ENCODE data around the gene C1QL3.

Gene C1QL3

DNA sequence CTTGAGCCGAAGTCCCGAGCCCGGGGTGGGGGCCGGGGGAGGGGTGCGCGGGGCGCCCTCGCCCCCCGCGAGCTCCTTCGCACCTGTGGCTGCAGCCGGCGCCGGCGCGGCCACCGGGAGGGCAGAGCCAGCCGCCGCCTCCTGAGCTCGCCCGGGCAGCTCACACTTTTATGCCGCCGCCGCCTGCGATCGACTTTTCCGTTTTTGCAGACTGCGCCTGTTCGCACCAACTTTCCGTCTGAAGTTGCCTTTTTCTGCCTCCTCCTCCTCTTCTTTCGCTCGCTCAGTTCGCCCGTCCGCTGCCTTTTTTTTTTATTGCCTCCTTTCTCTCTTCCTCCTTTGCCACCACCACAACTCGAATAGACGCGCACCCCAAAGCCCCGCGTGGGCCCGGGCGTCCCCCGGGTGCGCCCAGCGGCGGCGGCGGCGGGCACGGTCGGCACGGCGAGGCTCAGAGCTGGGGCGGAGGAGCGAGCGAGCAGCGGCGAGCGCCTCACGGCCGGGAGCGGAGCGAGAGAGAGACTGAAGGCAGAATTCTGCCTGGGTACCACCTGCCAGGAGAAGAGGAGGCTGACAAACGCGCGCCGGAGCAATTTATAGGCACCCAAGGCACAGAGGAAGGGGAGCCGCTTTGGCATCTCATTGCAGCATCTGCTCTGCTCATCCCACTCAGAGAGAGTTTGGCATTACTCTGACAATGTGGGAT lies at the start of gene C1QL3:
C1QL3 (minus strand) TSS at position 569 of the 706 bp plus-strand sequence. CDS start 814 bp downstream, outside the sequence.
- Histone ChIP-seq H3K79me2 (ENCODE audit: insufficient read depth, low read length) (no peaks in the 10 kb centered on the region), H4K20me1 (ENCODE audit: insufficient read depth, low read length) (no peaks in the 10 kb centered on the region), H3K27ac (ENCODE audit: low read length) (no peak within 1 kb of the TSS), H3K36me3 (ENCODE audit: insufficient read depth, low read length) (peaks cover 9% of the 10 kb centered on the region), H3K4me2 (ENCODE audit: insufficient read depth, low read length) (no peak within 1 kb of the TSS), H3K27me3 (ENCODE audit: insufficient read depth, low read length, poor library complexity) (no peaks in the 10 kb centered on the region), H3K9ac (ENCODE audit: low read depth, low read length) (no peak within 1 kb of the TSS), H3K9me3 (ENCODE audit: insufficient read depth, low read length, severe bottlenecking) (no peaks in the 10 kb centered on the region), H3K4me1 (ENCODE audit: insufficient read depth, low read length) (no peaks in the 10 kb centered on the region), H2AFZ (ENCODE audit: low read depth, low read length) (no peak within 1 kb of the TSS), H3K4me3 (ENCODE audit: low read depth in 1 of 2, low read length in 2 of 2) (no peak within 1 kb of the TSS)
- DNase-seq (no peak), ATAC-seq (ENCODE audit: insufficient read depth, low read depth) (no peak)
- no peak for TF ChIP-seq EZH2 (IDR thresholded peaks at IDR 0.05; ENCODE audit: borderline replicate concordance, low read depth, low read length, severe bottlenecking)
- TF ChIP-seq CTCF (IDR thresholded peaks at IDR 0.05; ENCODE audit: borderline replicate concordance, extremely low read depth, low read length, poor library complexity, severe bottlenecking), result no peak

DNA sequence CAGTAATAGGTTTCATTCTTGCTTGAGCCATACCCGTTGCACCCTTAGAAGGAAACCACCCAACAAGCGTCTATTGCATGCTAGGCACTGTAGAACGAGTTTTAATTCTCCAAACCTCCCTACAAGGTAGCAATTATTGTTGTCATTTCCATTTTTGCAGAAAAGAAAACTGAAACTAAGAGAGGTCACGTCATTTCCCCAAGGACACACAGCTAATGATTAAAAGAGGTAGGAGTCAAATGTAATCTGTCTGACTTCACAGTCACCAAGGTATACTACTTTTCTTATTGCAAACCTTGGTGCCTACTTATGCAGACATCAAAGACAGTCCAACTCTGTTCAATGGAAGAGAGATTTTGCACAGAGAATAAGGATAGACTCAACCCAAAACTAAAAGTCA lies 49.1 kb upstream of the C1QL3 start:
- DNase-seq (no peak), ATAC-seq (ENCODE audit: insufficient read depth, low read depth) (no peak)
- H3K36me3 ChIP-seq (ENCODE audit: insufficient read depth, low read length), result no peaks in the 10 kb centered on the region
- no peaks in the 10 kb centered on the region for H3K27me3 ChIP-seq (ENCODE audit: insufficient read depth, low read length, poor library complexity)
- no peaks in the 10 kb centered on the region for H3K9me3 ChIP-seq (ENCODE audit: insufficient read depth, low read length, severe bottlenecking)
- no peak overlapping the region for H3K4me3 ChIP-seq (ENCODE audit: low read depth in 1 of 2, low read length in 2 of 2)
- H3K79me2 ChIP-seq (ENCODE audit: insufficient read depth, low read length), result no peaks in the 10 kb centered on the region
- H3K4me2 ChIP-seq (ENCODE audit: insufficient read depth, low read length), result no peak overlapping the region
- no peak overlapping the region for H3K27ac ChIP-seq (ENCODE audit: low read length)
- no peak overlapping the region for H3K9ac ChIP-seq (ENCODE audit: low read depth, low read length)
- no peak overlapping the region for H2AFZ ChIP-seq (ENCODE audit: low read depth, low read length)
- no peaks in the 10 kb centered on the region for H4K20me1 ChIP-seq (ENCODE audit: insufficient read depth, low read length)
- no peaks in the 10 kb centered on the region for H3K4me1 ChIP-seq (ENCODE audit: insufficient read depth, low read length)
- TF ChIP-seq EZH2 (IDR thresholded peaks at IDR 0.05; ENCODE audit: borderline replicate concordance, low read depth, low read length, severe bottlenecking) (no peak), CTCF (IDR thresholded peaks at IDR 0.05; ENCODE audit: borderline replicate concordance, extremely low read depth, low read length, poor library complexity, severe bottlenecking) (no peak)

GRCh38 chr10:16566202-16566805 lies 44.6 kb upstream of the C1QL3 start:
- H3K4me3 ChIP-seq (ENCODE audit: low read depth in 1 of 2, low read length in 2 of 2), result no peak overlapping the region
- H2AFZ ChIP-seq (ENCODE audit: low read depth, low read length), result no peak overlapping the region
- H3K4me2 ChIP-seq (ENCODE audit: insufficient read depth, low read length), result no peak overlapping the region

More at GRCh38 chr10:16566202-16566805, 44.6 kb upstream of the C1QL3 start:
- H3K9ac ChIP-seq (ENCODE audit: low read depth, low read length), result no peak overlapping the region
- TF ChIP-seq EZH2 (IDR thresholded peaks at IDR 0.05; ENCODE audit: borderline replicate concordance, low read depth, low read length, severe bottlenecking) (no peak), CTCF (IDR thresholded peaks at IDR 0.05; ENCODE audit: borderline replicate concordance, extremely low read depth, low read length, poor library complexity, severe bottlenecking) (no peak)
- no peak overlapping the region for H3K27ac ChIP-seq (ENCODE audit: low read length)
- DNase-seq, result no peak
- H3K27me3 ChIP-seq (ENCODE audit: insufficient read depth, low read length, poor library complexity), result no peaks in the 10 kb centered on the region
- no peaks in the 10 kb centered on the region for H3K79me2 ChIP-seq (ENCODE audit: insufficient read depth, low read length)
- ATAC-seq (ENCODE audit: insufficient read depth, low read depth), result no peak; the same call in 2 of the 3 replicates
- H4K20me1 ChIP-seq (ENCODE audit: insufficient read depth, low read length), result no peaks in the 10 kb centered on the region
- H3K36me3 ChIP-seq (ENCODE audit: insufficient read depth, low read length), result no peaks in the 10 kb centered on the region
- H3K4me1 ChIP-seq (ENCODE audit: insufficient read depth, low read length), result no peaks in the 10 kb centered on the region
- no peaks in the 10 kb centered on the region for H3K9me3 ChIP-seq (ENCODE audit: insufficient read depth, low read length, severe bottlenecking)
